Dedifferentiated amniotic fluid mesenchymal stem cell (primary cell): ENCODE data around the gene PITPNC1.

ENCODE experiments used
- DNase-seq: peaks from one replicate; pipeline ENCODE4 v3.0.0-alpha.2; 2016; ENCODE audit errors: extremely low spot score

PITPNC1 gene

GRCh38 chr17:67546578-67547527 is 169.8 kb downstream of the PITPNC1 start:
- DNase-seq, result no peak

GRCh38 chr17:67548693-67549092 is 171.6 kb downstream of the PITPNC1 start:
- no peak for DNase-seq

- no peak for DNase-seq
These were observed 172.7 kb downstream of the PITPNC1 start for GRCh38 chr17:67549820-67550219.

GRCh38 chr17:67554634-67555033 is 177.6 kb downstream of the PITPNC1 start:
- DNase-seq, result no peak

GRCh38 chr17:67555855-67556254 is 178.8 kb downstream of the PITPNC1 start:
- no peak for DNase-seq

- DNase-seq, result no peak
These were observed 180.2 kb downstream of the PITPNC1 start for GRCh38 chr17:67557052-67557845.

- DNase-seq, result no peak
These were observed 180.8 kb downstream of the PITPNC1 start for GRCh38 chr17:67557921-67558320.

GRCh38 chr17:67558740-67559380 is 181.8 kb downstream of the PITPNC1 start:
- DNase-seq, result no peak

- DNase-seq, result no peak
These were observed 182.4 kb downstream of the PITPNC1 start for GRCh38 chr17:67559381-67559966.

GRCh38 chr17:67562005-67562404 is 184.9 kb downstream of the PITPNC1 start:
- no peak for DNase-seq

- DNase-seq, result no peak
These were observed 186.7 kb downstream of the PITPNC1 start for GRCh38 chr17:67563692-67564228.

GRCh38 chr17:67565068-67565467 is 188.0 kb downstream of the PITPNC1 start:
- DNase-seq, result no peak

GRCh38 chr17:67566656-67567055 is 189.6 kb downstream of the PITPNC1 start:
- no peak for DNase-seq

- no peak for DNase-seq
These were observed 192.0 kb downstream of the PITPNC1 start for GRCh38 chr17:67569015-67569451.

GRCh38 chr17:67569873-67570272 is 192.8 kb downstream of the PITPNC1 start:
- no peak for DNase-seq

GRCh38 chr17:67570797-67571196 is 193.7 kb downstream of the PITPNC1 start:
- DNase-seq, result no peak

GRCh38 chr17:67571478-67571877 is 194.4 kb downstream of the PITPNC1 start:
- DNase-seq, result no peak

GRCh38 chr17:67573987-67574657 is 197.0 kb downstream of the PITPNC1 start:
- no peak for DNase-seq

- no peak for DNase-seq
These were observed 197.7 kb downstream of the PITPNC1 start for GRCh38 chr17:67574658-67575293.

GRCh38 chr17:67575325-67575724 is 198.2 kb downstream of the PITPNC1 start:
- DNase-seq, result no peak
